HPDE6-E6E7 (cell line): ENCODE results near the gene ADARB2.
"Not testable (repeated sequence)": the region's sequence is repeated elsewhere in the genome, so short reads cannot be mapped to it uniquely, and the experiment has no call there.

Experiments
- DNase-seq: peaks from one replicate; pipeline ENCODE4 v3.0.0; 2011; ENCODE audit warnings: missing footprints; ENCODE audit errors: extremely low spot score

ADARB2 gene

GRCh38 chr10:1737222-1738061 is at the start of gene ADARB2:
Gene ADARB2 (minus strand): TSS chr10:1737525.
- no peak for DNase-seq

GRCh38 chr10:1785835-1786234 is 48.5 kb upstream of the ADARB2 start:
- no peak for DNase-seq

GRCh38 chr10:1782841-1783240 is 45.5 kb upstream of the ADARB2 start:
- DNase-seq: no peak

GRCh38 chr10:1779796-1780195 is 42.5 kb upstream of the ADARB2 start:
- no peak for DNase-seq

DNA sequence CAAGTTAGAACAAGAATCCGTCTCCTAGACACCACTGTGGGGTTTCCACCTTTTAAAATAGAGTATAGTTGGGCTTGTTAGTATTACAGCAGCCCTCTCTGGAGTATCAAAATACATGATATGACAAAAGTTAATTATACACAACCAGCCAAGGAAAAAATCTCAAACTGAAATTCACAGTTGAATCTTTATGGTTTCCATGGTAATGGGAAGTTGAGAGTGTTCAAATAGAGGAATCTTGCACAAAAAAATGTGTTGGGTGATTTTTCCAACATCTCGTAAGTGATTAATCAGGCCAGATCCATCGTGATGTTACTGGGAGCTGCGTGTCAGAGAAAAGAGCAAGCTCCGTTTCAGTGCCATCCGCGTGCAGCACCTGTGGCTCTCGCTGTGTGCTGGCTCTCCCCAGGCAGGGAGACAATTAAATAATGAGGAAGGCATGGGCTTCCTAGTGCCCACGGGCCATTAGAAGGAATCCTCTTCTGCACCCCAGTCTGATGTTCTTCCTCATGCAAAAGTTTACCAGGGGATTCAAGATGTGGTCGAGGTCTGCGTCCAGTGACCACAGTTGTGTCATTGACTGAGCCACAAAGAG is 41.1 kb upstream of the ADARB2 start:
- DNase-seq: no peak

- DNase-seq: no peak
Observed at GRCh38 chr10:1776127-1776662, 38.9 kb upstream of the ADARB2 start.

DNA sequence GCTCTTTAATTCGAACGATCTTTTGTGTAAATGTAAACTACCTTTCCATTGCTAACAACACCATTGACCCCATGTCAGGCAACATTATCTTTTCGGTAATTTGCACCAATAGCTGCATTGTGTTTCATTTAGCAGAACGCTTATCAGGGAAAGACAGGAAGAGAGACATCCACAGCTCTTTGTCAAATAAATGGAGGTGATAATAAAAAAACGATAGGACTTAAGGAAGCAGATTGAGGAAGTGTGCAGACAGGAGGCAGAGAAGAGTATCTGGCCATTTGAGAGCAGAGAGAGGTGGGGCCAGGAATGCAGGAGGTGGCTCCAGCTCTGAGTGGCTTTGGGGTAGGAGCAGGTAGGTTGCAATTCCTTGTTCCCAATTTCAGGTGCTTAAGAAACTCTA is 37.5 kb upstream of the ADARB2 start:
- DNase-seq: no peak

DNA sequence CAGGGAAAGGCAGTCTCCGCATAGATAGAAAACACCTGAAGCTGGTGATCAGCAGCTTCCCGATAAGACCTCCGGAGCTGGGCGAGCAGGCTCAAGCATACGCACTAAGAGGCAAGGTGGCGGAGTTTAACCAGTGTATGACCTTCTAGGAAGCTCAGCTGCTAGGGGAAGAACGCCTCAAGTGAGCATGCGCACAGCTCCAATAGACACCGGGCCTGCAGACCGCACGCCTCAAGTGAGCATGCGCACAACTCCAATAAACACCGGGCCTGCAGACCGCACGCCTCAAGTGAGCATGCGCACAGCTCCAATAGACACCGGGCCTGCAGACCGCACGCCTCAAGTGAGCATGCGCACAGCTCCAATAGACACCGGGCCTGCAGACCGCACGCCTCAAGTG is 35.9 kb upstream of the ADARB2 start:
- DNase-seq: not testable (repeated sequence)

DNA sequence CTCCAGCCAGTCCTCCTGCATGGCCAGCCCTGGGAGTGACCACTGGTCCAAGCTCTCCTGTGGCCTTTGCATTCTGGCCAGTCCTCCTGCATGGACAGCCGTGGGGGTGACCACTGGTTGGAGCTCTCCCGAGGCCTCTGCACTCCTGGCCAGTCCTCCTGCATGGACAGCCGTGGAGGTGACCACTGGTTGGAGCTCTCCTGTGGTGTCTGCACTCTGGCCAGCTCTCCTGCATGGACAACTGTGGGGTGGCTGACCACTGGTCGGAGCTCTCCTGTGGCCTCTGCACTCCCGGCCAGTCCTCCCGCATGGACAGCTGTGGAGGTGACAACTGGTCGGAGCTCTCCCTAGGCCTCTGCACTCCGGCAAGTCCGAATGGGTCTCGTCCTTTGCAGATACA is 28.7 kb upstream of the ADARB2 start:
- no peak for DNase-seq

GRCh38 chr10:1762076-1762475 is 24.8 kb upstream of the ADARB2 start:
- DNase-seq: no peak

DNA sequence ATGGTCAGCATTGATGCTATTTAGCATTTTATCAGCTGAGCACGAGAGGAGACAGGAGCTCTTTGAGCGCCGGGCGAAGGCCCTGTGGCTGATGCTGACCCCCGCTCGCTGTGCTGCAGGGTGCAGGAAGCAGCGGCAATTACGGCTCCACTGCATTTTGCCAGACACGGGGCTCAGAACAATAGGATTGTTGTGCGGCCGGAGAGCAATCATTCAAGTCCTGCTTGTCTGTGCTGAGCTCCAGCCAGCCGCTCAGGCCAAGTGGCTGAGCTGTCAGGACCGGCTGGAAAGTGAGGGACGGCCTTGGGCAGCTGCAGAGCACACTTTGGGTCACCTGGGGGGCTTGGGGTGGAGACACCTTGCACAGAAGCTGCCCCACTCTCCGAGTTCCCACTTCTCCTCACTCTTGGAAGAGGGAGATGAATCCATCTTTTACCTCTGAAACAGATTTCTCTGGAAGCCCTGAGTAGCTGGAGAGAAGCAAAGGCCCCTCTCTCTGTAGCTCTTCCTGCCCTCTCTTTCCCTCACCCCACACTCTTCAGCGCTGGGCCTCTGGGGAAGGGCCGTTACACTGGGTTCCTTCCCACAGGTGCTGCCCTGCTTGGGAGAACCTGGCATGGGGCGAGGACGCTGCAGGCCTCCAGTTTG is 17.3 kb upstream of the ADARB2 start:
- no peak for DNase-seq

DNA sequence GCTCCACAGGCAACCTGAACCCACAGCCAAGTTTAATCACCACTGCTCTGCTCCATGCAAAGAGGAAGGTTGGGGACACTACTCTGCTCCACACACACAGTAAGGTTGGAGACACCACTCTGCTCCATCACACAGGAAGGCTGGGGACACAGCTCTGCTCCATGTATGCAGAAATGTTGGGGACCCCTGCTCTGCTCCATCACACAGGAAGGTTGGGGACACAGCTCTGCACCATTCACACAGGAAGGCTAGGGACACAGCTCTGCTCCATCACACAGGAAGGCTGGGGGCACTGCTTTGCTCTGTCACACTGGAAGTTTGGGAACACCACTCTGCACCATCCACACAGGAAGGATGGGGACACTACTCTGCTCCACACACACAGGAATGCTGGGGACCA is 14.8 kb upstream of the ADARB2 start:
- DNase-seq: no peak

DNA sequence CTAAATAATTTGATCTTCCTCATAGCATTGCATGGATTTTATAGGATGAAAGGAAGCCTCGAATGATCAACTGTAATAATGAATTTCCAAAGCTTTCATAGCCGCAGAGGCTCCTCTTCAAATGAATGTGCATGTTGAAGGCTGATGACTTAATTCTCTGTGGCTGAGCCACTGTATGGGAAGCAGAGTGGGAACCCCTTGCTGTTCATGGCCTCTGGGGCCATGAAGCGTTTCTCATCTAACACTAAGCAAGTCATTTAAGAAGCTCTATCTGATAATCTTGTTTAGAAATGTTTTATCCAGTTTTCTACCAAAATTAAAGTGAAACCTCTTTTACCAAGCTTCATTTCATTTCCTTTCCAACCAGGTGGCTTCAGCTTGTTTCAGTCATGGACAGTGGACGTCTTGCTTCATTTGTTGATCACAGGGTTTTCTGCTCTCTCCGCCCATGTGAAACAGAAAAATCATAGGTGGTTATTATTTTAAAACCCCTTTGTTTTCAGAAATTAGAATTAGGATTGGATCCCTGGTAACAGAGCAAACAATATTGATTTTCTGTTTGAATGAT is 10.3 kb upstream of the ADARB2 start:
- DNase-seq: no peak

GRCh38 chr10:1746796-1747195 is 9.5 kb upstream of the ADARB2 start:
- no peak for DNase-seq

- no peak for DNase-seq
Observed at GRCh38 chr10:1745780-1746456, 8.6 kb upstream of the ADARB2 start.

- DNase-seq: no peak
Observed at GRCh38 chr10:1744524-1744923, 7.2 kb upstream of the ADARB2 start.

DNA sequence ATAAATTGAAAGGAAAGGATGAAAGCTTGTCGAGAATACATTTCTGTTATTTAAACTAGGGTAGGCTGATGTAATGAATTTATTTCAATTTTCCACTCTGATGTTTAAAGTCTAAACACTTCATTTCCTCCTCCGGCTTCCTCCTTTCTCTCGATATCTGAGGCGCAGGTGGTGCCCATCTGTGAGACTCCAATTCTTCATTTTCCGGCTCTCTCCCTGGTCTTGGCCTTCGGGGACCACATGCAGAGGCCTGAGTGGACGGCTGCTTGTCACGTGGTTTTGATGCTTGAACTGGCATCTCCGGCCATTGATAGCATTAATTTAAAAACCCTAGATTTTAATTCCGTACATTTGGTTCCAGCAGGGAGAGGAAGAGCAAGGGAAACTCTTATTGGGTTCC is 5.8 kb upstream of the ADARB2 start:
- no peak for DNase-seq

DNA sequence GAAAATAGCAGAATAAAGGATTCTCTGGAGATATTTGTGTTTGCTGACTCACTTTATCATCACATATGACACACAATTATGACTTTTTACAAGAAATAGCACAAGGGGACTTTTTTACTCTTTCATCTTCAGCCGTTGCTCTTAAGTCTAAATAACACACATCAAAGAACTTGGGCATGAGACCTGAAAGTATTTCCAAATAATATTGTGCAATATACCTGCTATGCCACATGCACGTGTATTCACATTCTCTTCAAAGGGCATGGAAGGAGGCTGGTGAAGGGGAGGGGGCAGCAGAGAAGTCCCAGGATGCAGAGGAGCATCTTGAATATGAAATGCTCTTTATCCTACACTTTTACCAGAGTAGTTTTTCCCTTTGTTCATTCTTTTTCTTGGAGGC is 4.1 kb upstream of the ADARB2 start:
- no peak for DNase-seq

DNA sequence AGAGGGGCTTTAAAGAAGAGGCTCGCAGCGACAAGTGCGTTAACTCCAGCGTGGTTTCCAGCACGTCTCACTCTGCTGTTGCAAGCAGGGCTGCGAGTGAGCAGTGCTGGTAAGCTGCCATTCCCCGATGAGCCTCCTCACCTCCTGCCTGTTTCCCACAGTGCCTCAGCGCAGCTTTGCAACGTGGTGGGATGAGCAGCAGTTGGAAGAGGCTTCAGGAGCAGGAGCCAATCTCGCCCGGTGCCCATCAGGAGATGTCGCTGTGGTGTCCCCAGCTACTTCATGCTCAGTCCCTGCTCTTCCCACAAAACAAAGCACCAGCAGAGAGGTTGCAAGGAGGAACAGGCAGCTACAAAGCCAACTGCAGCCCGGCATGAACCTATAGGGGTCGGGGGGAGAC is 2.4 kb upstream of the ADARB2 start:
- no peak for DNase-seq

DNA sequence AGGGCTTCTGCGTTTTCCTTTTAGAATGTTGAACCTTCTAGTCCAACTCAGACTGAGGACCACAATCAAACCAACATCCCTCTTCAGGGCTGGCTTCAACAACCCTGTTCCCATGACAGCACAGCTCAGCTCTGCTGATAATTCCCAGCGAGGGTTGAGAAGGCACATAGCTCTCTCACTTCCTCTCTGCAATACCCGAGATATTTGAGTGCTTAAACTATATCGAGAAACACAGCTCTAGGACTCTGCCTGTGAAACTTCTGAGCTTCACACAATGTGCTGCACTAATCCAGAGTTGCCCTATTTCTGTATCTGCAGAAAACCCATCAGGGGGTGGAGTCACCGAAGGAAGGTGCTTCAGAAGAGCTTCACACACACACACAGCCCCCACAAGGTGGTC is 1.6 kb upstream of the ADARB2 start:
- DNase-seq: no peak

GRCh38 chr10:1736972-1737221 is 428 bp downstream of the ADARB2 start:
- DNase-seq: no peak
